ENCODE measurements around the gene TOX4.
"Not testable (repeated sequence)": the region's sequence is repeated elsewhere in the genome, so short reads cannot be mapped to it uniquely, and the experiment has no call there.

The TOX4 gene

GRCh38 chr14:21535545-21536417, 58.8 kb downstream of the TOX4 start:
- DNase-seq = no peak

- DNase-seq = no peak
Measured at GRCh38 chr14:21536418-21537089, 59.6 kb downstream of the TOX4 start.

GRCh38 chr14:21537090-21537424, 60.1 kb downstream of the TOX4 start:
- DNase-seq = no peak

DNA sequence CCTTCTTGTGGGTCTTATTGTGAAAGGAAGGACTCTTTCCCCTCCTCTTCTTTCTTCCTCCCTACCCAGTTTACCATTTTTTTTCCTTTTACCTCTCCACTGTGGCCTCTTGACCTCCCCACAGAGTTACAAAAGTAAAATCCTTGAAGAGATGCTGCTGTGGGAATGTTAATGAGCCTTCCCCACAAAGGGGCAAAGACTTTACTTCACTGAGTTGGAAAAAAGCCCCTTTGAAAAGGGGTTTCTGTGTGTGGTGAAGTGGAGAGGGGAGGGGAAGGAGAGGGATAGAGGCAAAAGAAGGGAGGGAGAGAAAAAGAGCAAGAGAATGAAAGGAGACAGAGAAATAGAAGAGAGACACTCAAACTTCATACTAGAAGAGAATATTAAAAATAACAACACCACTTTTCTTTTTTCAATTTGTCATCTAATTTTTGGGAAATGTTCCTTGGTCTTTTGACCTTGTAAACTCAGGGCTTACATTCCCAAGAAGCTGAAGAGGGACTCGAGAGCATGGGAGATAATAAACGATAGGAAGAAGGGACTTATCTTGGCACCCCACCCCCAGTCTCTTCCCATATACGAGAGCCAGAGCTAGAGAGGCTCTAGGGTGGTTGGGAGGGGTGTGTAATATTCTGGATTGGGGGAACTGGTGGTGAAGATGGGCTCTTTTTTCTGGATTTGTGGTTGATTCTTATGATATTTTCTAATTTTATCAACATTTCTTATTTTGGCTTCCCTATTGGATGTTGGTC, 62.4 kb downstream of the TOX4 start:
- DNase-seq = no peak

DNA sequence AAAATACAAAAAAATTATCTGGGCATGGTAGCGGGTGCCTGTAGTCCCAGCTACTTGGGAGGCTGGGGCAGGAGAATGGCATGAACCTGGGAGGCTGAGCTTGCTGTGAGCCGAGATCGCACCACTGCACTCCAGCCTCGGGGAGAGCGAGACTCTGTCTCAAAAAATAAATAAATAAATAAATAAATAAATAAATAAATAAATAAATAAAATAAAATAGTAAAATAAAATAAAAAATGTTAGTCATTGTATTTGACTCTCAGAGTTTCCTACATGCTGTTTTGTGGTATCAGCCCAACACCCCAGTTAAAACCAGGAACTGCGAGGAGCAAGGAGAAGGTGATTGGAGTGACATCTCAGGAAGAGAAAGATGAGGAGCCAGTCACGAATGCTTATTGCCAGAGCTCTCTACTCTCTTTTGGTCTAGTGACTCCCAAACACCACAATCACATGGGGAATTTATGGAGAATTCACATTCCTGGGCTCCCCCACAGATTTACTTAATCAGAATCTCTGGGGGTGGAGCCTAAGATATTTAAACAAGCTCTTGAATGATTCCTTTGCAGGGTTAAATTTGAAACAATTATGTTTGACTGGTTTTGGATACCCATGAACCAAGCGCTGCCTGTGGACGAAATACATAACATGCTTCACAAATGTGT, 64.5 kb downstream of the TOX4 start:
- no peak for DNase-seq

DNA sequence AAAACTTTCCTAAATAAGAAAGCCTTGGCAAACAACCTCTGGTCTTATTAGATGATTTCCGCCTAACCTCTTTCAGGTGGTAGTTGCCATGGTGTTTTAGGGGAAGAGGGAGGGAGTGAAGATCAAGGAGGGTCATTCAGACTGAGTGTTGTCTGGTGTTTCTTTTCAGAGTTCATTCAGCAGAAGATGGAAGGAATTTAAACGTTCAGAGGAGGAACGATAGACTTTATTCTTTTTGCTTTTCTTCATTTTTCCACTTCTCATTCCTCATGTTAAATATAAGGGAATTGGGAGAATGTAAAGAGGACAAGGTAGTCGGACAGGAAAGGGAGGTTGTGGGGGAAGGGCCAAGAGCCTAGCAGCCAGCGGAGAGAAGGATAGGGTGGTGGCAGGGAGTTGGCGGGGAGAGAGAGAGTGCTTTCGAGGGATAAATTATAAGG, 66.5 kb downstream of the TOX4 start:
- no peak for DNase-seq

- DNase-seq = no peak
Measured at GRCh38 chr14:21543963-21544362, 67.0 kb downstream of the TOX4 start.

DNA sequence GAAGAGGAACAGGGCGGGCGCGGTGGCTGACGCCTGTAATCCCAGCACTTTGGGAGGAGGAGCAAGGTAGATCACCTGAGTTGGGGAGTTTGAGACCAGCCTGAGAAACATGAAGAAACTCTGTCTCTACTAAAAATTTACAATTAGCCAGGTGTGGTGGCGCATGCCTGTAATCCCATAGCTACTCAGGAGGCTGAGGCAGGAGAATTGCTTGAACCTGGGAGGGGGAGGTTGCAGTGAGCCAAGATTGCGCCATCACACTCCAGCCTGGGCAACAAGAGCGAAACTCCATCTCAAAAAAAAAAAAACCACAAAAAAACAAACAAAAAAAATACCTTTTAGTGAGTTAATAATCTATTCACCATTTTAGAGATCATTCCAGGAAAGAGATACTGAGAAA, 67.6 kb downstream of the TOX4 start:
- DNase-seq = not testable (repeated sequence)

Measured in NCI-H226 (cell line).